CD4-positive, alpha-beta T cell (primary cell): ENCODE data around the gene TEX101. TPM values are rescaled to one million over a fixed set of nuclear protein-coding genes. Genes with fewer than 3 reads are reported as not detected.

ENCODE experiments used
- ATAC-seq: fragments of 200-7000 bp; cut with Tn5 transposase; one replicate; pipeline ENCODE4 v1.10.0; 2022; ENCODE audit warnings: mild to moderate bottlenecking; ENCODE audit not compliant: poor library complexity
- CTCF ChIA-PET: fragments of 350-600 bp; sonication (Branson Sonifier 250); formaldehyde crosslinking; loops from one replicate; lab custom pipeline; 2021; ENCODE audit warnings: antibody characterized with exemption, inconsistent platforms; lab: Charles Lee
- POLR2A ChIA-PET: fragments of 350-600 bp; sonication (Branson Sonifier 250); formaldehyde crosslinking; loops from one replicate; lab custom pipeline; 2021; ENCODE audit warnings: antibody characterized with exemption, inconsistent platforms; lab: Charles Lee
- DNase-seq, 14 experiments: peaks; one replicate each; pipeline ENCODE4 v3.0.0-alpha.2; 2013 to 2020; ENCODE audit warnings: mixed read lengths in 2 of 14
- H3K27ac ChIP-seq, 2 donors: one replicate each; pipeline versions ENCODE4 v1.5.1 to v1.7.0; 2013; ENCODE audit warnings: low read length in 2 of 2, low read depth in 1 of 2, mild to moderate bottlenecking in 1 of 2
- H3K27me3 ChIP-seq, 2 experiments: 1 replicate in 1 of 2; 2 replicates in 1 of 2; pipeline versions ENCODE4 v1.6.1 to v1.7.0; 2013; ENCODE audit warnings: low read length in 2 of 2, control low read depth in 1 of 2, mild to moderate bottlenecking in 1 of 2, moderate library complexity in 1 of 2; ENCODE audit not compliant: insufficient read depth in 2 of 2, control insufficient read depth in 1 of 2
- H3K36me3 ChIP-seq: one replicate; pipeline ENCODE4 v1.6.1; 2013; ENCODE audit warnings: low read length, control low read depth; ENCODE audit not compliant: insufficient read depth
- H3K4me1 ChIP-seq: one replicate; pipeline ENCODE4 v1.6.1; 2013; ENCODE audit warnings: low read length, control low read depth; ENCODE audit not compliant: insufficient read depth
- H3K4me3 ChIP-seq: one replicate; pipeline ENCODE4 v1.5.1; 2013; ENCODE audit warnings: mild to moderate bottlenecking, low read length, moderate library complexity
- H3K9me3 ChIP-seq, 2 experiments: 1 replicate in 1 of 2; 2 replicates in 1 of 2; pipeline versions ENCODE4 v1.6.1 to v1.7.0; 2013; ENCODE audit warnings: low read length in 2 of 2, mild to moderate bottlenecking in 2 of 2, control low read depth in 1 of 2, moderate library complexity in 1 of 2; ENCODE audit not compliant: control insufficient read depth in 1 of 2, insufficient read depth in 1 of 2
- H3K27ac Mint-ChIP-seq: one replicate; pipeline ENCODE4 v1.8.0; 2020; ENCODE audit warnings: mixed read lengths
- H3K27me3 Mint-ChIP-seq: one replicate; pipeline ENCODE4 v1.8.0; 2021; ENCODE audit warnings: mixed read lengths
- H3K36me3 Mint-ChIP-seq: one replicate; pipeline ENCODE4 v1.8.0; 2021; ENCODE audit warnings: low read depth, mixed read lengths
- H3K4me1 Mint-ChIP-seq: one replicate; pipeline ENCODE4 v1.8.0; 2021; ENCODE audit warnings: low read depth, mixed read lengths
- H3K4me3 Mint-ChIP-seq: one replicate; pipeline ENCODE4 v1.8.0; 2020; ENCODE audit warnings: mild to moderate bottlenecking, mixed read lengths
- H3K9me3 Mint-ChIP-seq: one replicate; pipeline ENCODE4 v1.8.0; 2020; ENCODE audit warnings: mixed read lengths
- intact Hi-C, 2 experiments: fragments of 100-400 bp; cut with DNase I in 1 of 2; cut with micrococcal nuclease in 1 of 2; formaldehyde crosslinking; loops; one replicate each; pipeline versions ENCODE4 v1.15.1 to v1.9.0; 2023 to 2025; cut with DNase I, micrococcal nuclease
- total RNA-seq, 174 experiments: library from RNA in 2 of 174; stranded (reverse) in 2 of 174; gene quantifications; one replicate each; pipeline ENCODE4 v1.2.3 and lab custom pipeline; 2021 to 2026
- TF ChIP-seq, protein P1 (sequence below): fragments of 200-600 bp; IDR thresholded peaks from one replicate; pipeline ENCODE4 v1.8.0; 2022; ENCODE audit warnings: antibody characterized with exemption, mild to moderate bottlenecking

Gene TEX101
- total RNA-seq, 2 experiments from 2014 or later = not detected

DNA sequence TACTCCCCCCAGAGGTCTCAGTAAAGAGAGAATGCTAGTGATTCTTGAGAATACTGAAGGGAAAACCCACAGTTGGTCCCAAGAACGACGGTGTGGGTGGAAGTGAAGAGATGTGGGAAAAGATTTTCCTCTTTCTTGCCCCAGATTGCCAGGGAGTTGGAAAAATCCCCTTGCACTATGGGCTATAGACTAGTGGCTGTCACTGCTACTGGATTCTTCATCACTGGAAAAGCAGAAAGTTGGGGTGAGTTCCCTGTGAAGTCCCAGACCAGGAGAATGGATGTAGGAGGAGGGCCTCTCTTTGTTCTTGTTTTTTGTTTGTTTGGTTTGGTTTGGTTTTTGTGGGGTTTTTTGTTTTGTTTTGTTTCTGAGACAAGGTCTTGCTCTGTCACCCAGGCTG, 39.3 kb downstream of the TEX101 start:
- H3K4me3 ChIP-seq = no peak overlapping the region
- H3K9me3 Mint-ChIP-seq = no peaks in the 10 kb centered on the region
- H3K36me3 ChIP-seq = no peaks in the 10 kb centered on the region
- ATAC-seq (no peak), DNase-seq (no peak)
- TF ChIP-seq, protein P1, sequence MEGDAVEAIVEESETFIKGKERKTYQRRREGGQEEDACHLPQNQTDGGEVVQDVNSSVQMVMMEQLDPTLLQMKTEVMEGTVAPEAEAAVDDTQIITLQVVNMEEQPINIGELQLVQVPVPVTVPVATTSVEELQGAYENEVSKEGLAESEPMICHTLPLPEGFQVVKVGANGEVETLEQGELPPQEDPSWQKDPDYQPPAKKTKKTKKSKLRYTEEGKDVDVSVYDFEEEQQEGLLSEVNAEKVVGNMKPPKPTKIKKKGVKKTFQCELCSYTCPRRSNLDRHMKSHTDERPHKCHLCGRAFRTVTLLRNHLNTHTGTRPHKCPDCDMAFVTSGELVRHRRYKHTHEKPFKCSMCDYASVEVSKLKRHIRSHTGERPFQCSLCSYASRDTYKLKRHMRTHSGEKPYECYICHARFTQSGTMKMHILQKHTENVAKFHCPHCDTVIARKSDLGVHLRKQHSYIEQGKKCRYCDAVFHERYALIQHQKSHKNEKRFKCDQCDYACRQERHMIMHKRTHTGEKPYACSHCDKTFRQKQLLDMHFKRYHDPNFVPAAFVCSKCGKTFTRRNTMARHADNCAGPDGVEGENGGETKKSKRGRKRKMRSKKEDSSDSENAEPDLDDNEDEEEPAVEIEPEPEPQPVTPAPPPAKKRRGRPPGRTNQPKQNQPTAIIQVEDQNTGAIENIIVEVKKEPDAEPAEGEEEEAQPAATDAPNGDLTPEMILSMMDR = no peak
- H3K27me3 Mint-ChIP-seq = no peaks in the 10 kb centered on the region
- no peak overlapping the region for H3K4me3 Mint-ChIP-seq
- intact Hi-C loops = no loop called here
- ChIA-PET CTCF (no interaction called here), POLR2A (interaction anchor here (1.4 kb wide), 1 partner anchor 9 kb away, joined by 3 read pairs; no protein-coding TSS in a partner anchor)
- H3K9me3 ChIP-seq = no peaks in the 10 kb centered on the region
- H3K36me3 Mint-ChIP-seq = no peaks in the 10 kb centered on the region
- H3K4me1 Mint-ChIP-seq = peaks cover 11% of the 10 kb centered on the region
- no peak overlapping the region for H3K27ac Mint-ChIP-seq
- H3K4me1 ChIP-seq = no peaks in the 10 kb centered on the region
- no peak overlapping the region for H3K27ac ChIP-seq
- H3K27me3 ChIP-seq = no peaks in the 10 kb centered on the region

DNA sequence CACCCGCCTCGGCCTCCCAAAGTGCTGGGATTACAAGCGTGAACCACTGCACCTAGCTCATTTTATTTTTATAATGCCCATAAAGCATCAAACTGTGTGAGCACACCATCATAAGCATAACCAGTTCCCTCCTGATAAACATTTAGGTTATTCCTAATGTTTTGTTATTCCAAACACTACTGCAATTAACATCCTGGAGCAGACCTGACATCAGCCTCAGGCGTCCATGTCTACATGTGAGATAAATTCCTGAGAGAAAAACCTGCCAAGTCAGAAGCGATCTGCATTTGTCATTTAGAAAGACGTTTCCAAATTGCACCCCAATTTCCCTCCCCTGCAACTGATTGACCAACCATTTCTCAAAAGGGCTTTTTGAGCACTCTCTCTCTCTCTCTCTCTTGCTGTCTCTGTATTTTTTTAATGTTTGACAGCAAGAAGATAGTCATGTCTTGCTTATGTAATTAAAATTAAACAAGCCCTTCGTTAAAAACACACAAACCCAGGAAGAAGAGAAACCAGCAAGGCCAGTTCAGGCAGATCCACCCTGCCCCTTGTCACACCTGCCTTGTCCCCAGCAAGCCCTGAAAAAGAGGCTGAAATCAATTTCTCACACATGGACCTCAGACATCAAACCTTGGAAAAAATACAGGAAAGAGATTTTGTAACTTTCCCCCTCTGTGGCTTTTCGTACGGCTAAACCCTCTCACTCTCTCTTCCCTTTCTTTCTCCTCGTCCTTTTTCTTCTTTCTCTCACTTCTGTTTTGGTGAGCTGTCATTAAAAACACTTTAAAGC, 40.8 kb downstream of the TEX101 start:
- Histone ChIP-seq H3K4me1 (no peaks in the 10 kb centered on the region), H3K4me3 (no peak overlapping the region), H3K9me3 (no peaks in the 10 kb centered on the region), H3K36me3 (no peaks in the 10 kb centered on the region), H3K27me3 (no peaks in the 10 kb centered on the region), H3K27ac (no peak overlapping the region)
- Mint-ChIP-seq H3K9me3 (no peaks in the 10 kb centered on the region), H3K27ac (no peak overlapping the region), H3K27me3 (no peaks in the 10 kb centered on the region), H3K4me1 (peaks cover 10% of the 10 kb centered on the region), H3K4me3 (no peak overlapping the region), H3K36me3 (no peaks in the 10 kb centered on the region)
- TF ChIP-seq, protein P1 = no peak
- intact Hi-C loops = no loop called here
- DNase-seq (no peak), ATAC-seq (no peak)
- POLR2A ChIA-PET = no interaction called here
- CTCF ChIA-PET = interaction anchor here (1.9 kb wide), 1 partner anchor 8 kb away, joined by 5 read pairs; no protein-coding TSS in a partner anchor

DNA sequence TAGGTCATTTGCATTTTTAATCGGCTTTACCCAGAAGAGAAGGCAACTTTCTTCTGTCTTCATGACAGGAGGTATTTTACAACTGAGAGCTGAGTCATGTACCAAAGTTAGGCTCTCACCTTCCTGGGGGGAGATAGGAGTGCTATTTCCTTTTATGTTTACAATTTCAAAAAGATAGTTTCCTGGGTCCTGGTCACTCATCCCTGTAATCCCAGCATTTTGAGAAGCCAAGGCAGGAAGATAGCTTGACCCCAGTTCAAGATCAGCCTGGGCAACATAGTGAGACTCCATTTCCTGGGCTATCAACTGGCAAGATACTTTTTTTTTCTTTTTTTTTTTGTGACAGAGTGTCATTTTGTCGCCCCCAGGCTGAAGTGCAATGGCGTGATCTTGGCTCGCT, 43.1 kb downstream of the TEX101 start:
- POLR2A ChIA-PET = interaction anchor here (1.9 kb wide), 1 partner anchor 11 kb away, joined by 5 read pairs; no protein-coding TSS in a partner anchor
- peaks cover 7% of the 10 kb centered on the region for H3K4me1 ChIP-seq

More for the DNA sequence above, 43.1 kb downstream of the TEX101 start:
- H3K4me3 ChIP-seq = no peak overlapping the region
- Mint-ChIP-seq H3K9me3 (no peaks in the 10 kb centered on the region), H3K4me1 (peaks cover 24% of the 10 kb centered on the region), H3K4me3 (no peak overlapping the region), H3K27ac (no peak overlapping the region), H3K36me3 (no peaks in the 10 kb centered on the region), H3K27me3 (no peaks in the 10 kb centered on the region)
- TF ChIP-seq, protein P1 = no peak
- H3K27ac ChIP-seq = no peak overlapping the region
- H3K36me3 ChIP-seq = no peaks in the 10 kb centered on the region
- no peak for ATAC-seq
- CTCF ChIA-PET = interaction anchor here (0.6 to 1.8 kb wide), 3 partner anchors 25 to 268 kb away, joined by 4 read pairs; partner anchors contain the start of gene PHLDB3
- no peaks in the 10 kb centered on the region for H3K27me3 ChIP-seq
- H3K9me3 ChIP-seq = no peaks in the 10 kb centered on the region
- intact Hi-C loops = no loop called here
- no peak for DNase-seq
